Fibroblast of skin of abdomen (primary cell): ENCODE data around the gene NEK1.

Source experiments
- DNase-seq: peaks from one replicate; pipeline ENCODE4 v3.0.0-alpha.2; 2013

The NEK1 gene

GRCh38 chr4:169417629-169418282 lies 194.6 kb downstream of the NEK1 start:
- DNase-seq: no peak

GRCh38 chr4:169416997-169417396 lies 195.4 kb downstream of the NEK1 start:
- no peak for DNase-seq

GRCh38 chr4:169416461-169416860 lies 195.9 kb downstream of the NEK1 start:
- DNase-seq: no peak

- no peak for DNase-seq
Observed at GRCh38 chr4:169414913-169415312, 197.5 kb downstream of the NEK1 start.

GRCh38 chr4:169412046-169412445 lies 200.3 kb downstream of the NEK1 start:
- no peak for DNase-seq

GRCh38 chr4:169410839-169411770 lies 201.3 kb downstream of the NEK1 start:
- peak; percentile 81 for DNase-seq

GRCh38 chr4:169407217-169407845 lies 205.1 kb downstream of the NEK1 start:
- DNase-seq: peak; percentile 41

GRCh38 chr4:169404960-169405359 lies 207.4 kb downstream of the NEK1 start:
- no peak for DNase-seq

GRCh38 chr4:169400832-169401231 lies 211.6 kb downstream of the NEK1 start:
- no peak for DNase-seq

- DNase-seq: no peak
Observed at GRCh38 chr4:169399976-169400767, 212.2 kb downstream of the NEK1 start.

- DNase-seq: peak; percentile 82
Observed at GRCh38 chr4:169398316-169398715, 214.1 kb downstream of the NEK1 start.

GRCh38 chr4:169397762-169398161 lies 214.6 kb downstream of the NEK1 start:
- peak; percentile 76 for DNase-seq

GRCh38 chr4:169385376-169385775 lies 227.0 kb downstream of the NEK1 start:
- DNase-seq: peak; percentile 64

- no peak for DNase-seq
Observed at GRCh38 chr4:169384779-169385178, 227.6 kb downstream of the NEK1 start.

GRCh38 chr4:169383724-169384123 lies 228.7 kb downstream of the NEK1 start:
- DNase-seq: peak; percentile 98

- DNase-seq: no peak
Observed at GRCh38 chr4:169379688-169380087, 232.7 kb downstream of the NEK1 start.

- DNase-seq: no peak
Observed at GRCh38 chr4:169377367-169377766, 235.0 kb downstream of the NEK1 start.

GRCh38 chr4:169376421-169376820 lies 236.0 kb downstream of the NEK1 start:
- DNase-seq: no peak

- DNase-seq: no peak
Observed at GRCh38 chr4:169372791-169373190, 239.6 kb downstream of the NEK1 start.

- DNase-seq: no peak
Observed at GRCh38 chr4:169369634-169370033, 242.7 kb downstream of the NEK1 start.

GRCh38 chr4:169367826-169368225 lies 244.6 kb downstream of the NEK1 start:
- no peak for DNase-seq

GRCh38 chr4:169366821-169367220 lies 245.6 kb downstream of the NEK1 start:
- no peak for DNase-seq

- no peak for DNase-seq
Observed at GRCh38 chr4:169362607-169363006, 249.8 kb downstream of the NEK1 start.
